Neural progenitor cell (in vitro differentiated cells): ENCODE results near the gene RAB20. TPM values are rescaled to one million over a fixed set of nuclear protein-coding genes. Genes with fewer than 3 reads are reported as not detected.
A peak's percentile ranks its signal among the peaks of the same experiment; 100 is the strongest.

Experiments
- DNase-seq: peaks from one replicate; pipeline ENCODE4 v3.0.0-alpha.2; 2016; ENCODE audit warnings: low spot score
- H2AFZ ChIP-seq: fragments of 200-600 bp; sonication (generic); replicated peaks from 2 replicates; pipeline ENCODE4 v1.6.1; 2016; ENCODE audit warnings: antibody characterized with exemption
- H3F3A ChIP-seq: fragments of 200-600 bp; sonication (generic); 2 replicates; pipeline ENCODE4 v1.6.1; 2016; ENCODE audit warnings: antibody characterized with exemption, low read depth
- H3K27ac ChIP-seq: fragments of 200-600 bp; sonication (generic); 2 replicates; pipeline ENCODE4 v1.5.1; 2016; ENCODE audit warnings: mild to moderate bottlenecking
- H3K27me3 ChIP-seq: fragments of 200-600 bp; sonication (generic); 2 replicates; pipeline ENCODE4 v1.6.1; 2016; ENCODE audit warnings: mild to moderate bottlenecking, moderate library complexity
- H3K36me3 ChIP-seq: fragments of 200-600 bp; sonication (generic); 2 replicates; pipeline ENCODE4 v1.5.1; 2016
- H3K4me1 ChIP-seq: fragments of 200-600 bp; sonication (generic); 2 replicates; pipeline ENCODE4 v1.6.1; 2016; ENCODE audit warnings: mixed run types
- H3K4me2 ChIP-seq: fragments of 200-600 bp; sonication (generic); 2 replicates; pipeline ENCODE4 v1.6.1; 2016
- H3K4me3 ChIP-seq: fragments of 200-600 bp; sonication (generic); 2 replicates; pipeline ENCODE4 v1.5.1; 2016
- H3K79me2 ChIP-seq: fragments of 200-600 bp; sonication (generic); 2 replicates; pipeline ENCODE4 v1.6.1; 2016; ENCODE audit warnings: low read depth
- H3K9ac ChIP-seq: fragments of 200-600 bp; sonication (generic); 2 replicates; pipeline ENCODE4 v1.6.1; 2016
- H3K9me3 ChIP-seq: fragments of 200-600 bp; sonication (generic); 2 replicates; pipeline ENCODE4 v1.5.1; 2016; ENCODE audit warnings: low read depth
- H4K20me1 ChIP-seq: fragments of 200-600 bp; sonication (generic); 2 replicates; pipeline ENCODE4 v1.6.1; 2016; ENCODE audit warnings: low read depth
- H3K27ac Mint-ChIP-seq: 3 replicates; pipeline ENCODE4 v1.8.0; 2021; ENCODE audit warnings: mixed read lengths
- H3K27me3 Mint-ChIP-seq: 2 replicates; pipeline ENCODE4 v1.8.0; 2022; ENCODE audit warnings: low read depth, mild to moderate bottlenecking, inconsistent platforms, moderate library complexity, mixed read lengths; ENCODE audit not compliant: insufficient read depth
- H3K36me3 Mint-ChIP-seq: 3 replicates; pipeline ENCODE4 v1.8.0; 2021; ENCODE audit warnings: mixed read lengths
- H3K4me1 Mint-ChIP-seq: 3 replicates; pipeline ENCODE4 v1.8.0; 2021; ENCODE audit warnings: mixed read lengths
- H3K4me3 Mint-ChIP-seq: 3 replicates; pipeline ENCODE4 v1.8.0; 2021; ENCODE audit warnings: mild to moderate bottlenecking, moderate library complexity, mixed read lengths
- H3K9me3 Mint-ChIP-seq: 3 replicates; pipeline ENCODE4 v1.8.0; 2020; ENCODE audit warnings: mixed read lengths
- EZH2 ChIP-seq: fragments of 200-600 bp; sonication (generic); IDR thresholded peaks from 2 replicates; pipeline ENCODE4 v1.6.1; 2017; ENCODE audit warnings: antibody characterized with exemption, mild to moderate bottlenecking, moderate library complexity
- EZH2phosphoT487 ChIP-seq: fragments of 200-600 bp; sonication (generic); IDR thresholded peaks from 2 replicates; pipeline ENCODE4 v1.6.1; 2017; ENCODE audit warnings: antibody characterized with exemption
- total RNA-seq: library from RNA; depleted of rRNA; stranded (reverse); fragments of >200 nt; gene quantifications from 2 replicates; pipeline ENCODE4 v1.2.3, GENCODE V29; 2015; ENCODE audit warnings: low replicate concordance
- TF ChIP-seq, protein P1 (sequence below): fragments of 200-600 bp; sonication (generic); IDR thresholded peaks from 2 replicates; pipeline ENCODE4 v1.5.1; 2017; ENCODE audit warnings: antibody characterized with exemption, mild to moderate bottlenecking

The RAB20 gene
- total RNA-seq, 1 donor from 2014 or later = 0.58 TPM

DNA sequence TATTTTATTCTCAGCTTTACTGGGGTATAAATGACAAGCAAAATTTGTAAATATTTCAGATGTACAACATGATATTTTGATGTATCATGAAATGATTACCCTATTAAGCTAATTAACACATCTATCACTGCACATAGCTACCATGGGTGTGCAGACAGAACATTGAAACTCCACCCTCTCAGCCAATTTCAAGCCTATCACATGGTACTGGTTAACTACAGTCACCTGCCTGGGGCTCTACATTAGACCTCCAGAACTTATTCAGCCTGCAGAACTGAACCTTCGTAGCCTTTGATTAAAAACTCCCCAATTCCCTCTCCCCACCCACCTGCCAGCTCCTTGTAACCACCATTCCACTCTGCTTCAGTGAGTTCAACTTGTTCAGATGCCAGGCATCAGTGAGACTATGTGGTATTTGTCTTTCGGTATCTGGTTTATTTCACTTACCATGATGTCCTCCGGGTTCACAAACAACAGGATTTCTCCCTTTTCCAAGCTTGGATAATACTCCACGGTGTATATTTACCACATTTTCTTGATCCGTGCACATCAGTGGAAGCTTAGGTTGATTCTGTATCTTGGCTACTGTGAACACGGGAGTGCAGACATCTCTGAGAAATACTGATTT, 19.2 kb downstream of the RAB20 start:
- peaks cover 4% of the 10 kb centered on the region for H4K20me1 ChIP-seq
- H3K9me3 Mint-ChIP-seq = peaks cover 13% of the 10 kb centered on the region
- H3K9me3 ChIP-seq = peaks cover 8% of the 10 kb centered on the region
- no peaks in the 10 kb centered on the region for H3K27me3 ChIP-seq
- H3K9ac ChIP-seq = no peak overlapping the region
- no peak overlapping the region for H3K4me2 ChIP-seq
- peaks cover 9% of the 10 kb centered on the region for H3F3A ChIP-seq
- no peak for TF ChIP-seq EZH2
- TF ChIP-seq EZH2phosphoT487 = no peak
- TF ChIP-seq, protein P1, sequence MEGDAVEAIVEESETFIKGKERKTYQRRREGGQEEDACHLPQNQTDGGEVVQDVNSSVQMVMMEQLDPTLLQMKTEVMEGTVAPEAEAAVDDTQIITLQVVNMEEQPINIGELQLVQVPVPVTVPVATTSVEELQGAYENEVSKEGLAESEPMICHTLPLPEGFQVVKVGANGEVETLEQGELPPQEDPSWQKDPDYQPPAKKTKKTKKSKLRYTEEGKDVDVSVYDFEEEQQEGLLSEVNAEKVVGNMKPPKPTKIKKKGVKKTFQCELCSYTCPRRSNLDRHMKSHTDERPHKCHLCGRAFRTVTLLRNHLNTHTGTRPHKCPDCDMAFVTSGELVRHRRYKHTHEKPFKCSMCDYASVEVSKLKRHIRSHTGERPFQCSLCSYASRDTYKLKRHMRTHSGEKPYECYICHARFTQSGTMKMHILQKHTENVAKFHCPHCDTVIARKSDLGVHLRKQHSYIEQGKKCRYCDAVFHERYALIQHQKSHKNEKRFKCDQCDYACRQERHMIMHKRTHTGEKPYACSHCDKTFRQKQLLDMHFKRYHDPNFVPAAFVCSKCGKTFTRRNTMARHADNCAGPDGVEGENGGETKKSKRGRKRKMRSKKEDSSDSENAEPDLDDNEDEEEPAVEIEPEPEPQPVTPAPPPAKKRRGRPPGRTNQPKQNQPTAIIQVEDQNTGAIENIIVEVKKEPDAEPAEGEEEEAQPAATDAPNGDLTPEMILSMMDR = no peak
- H3K36me3 Mint-ChIP-seq = peaks cover 2% of the 10 kb centered on the region
- no peaks in the 10 kb centered on the region for H3K79me2 ChIP-seq
- peaks cover 11% of the 10 kb centered on the region for H3K4me1 ChIP-seq
- H3K36me3 ChIP-seq = no peaks in the 10 kb centered on the region
- no peak overlapping the region for H3K4me3 ChIP-seq
- no peak overlapping the region for H3K27ac Mint-ChIP-seq
- no peak for DNase-seq
- peaks cover 3% of the 10 kb centered on the region for H3K27me3 Mint-ChIP-seq
- no peak overlapping the region for H2AFZ ChIP-seq
- H3K4me3 Mint-ChIP-seq = no peak overlapping the region
- peaks cover 11% of the 10 kb centered on the region for H3K4me1 Mint-ChIP-seq
- no peak overlapping the region for H3K27ac ChIP-seq

DNA sequence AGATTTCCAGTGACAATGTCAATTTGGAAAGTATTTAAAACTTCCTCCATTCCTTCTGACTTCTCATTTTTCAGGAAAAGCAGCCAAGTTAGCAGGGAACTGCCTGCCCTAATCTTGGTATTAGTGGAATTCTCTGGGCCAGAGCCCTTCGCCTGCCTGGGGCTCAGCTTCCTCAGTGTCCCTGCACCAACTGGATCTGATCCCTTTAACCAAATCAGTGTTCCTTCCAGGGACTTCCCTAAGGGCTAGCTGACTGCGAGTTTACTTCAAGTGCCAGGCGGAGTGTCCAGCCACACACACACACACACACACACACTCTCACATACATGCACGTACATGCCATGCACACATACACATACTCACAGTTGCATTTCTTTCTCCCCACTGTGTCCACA, 20.0 kb downstream of the RAB20 start:
- Histone ChIP-seq H3K36me3 (no peaks in the 10 kb centered on the region), H3K9me3 (peaks cover 8% of the 10 kb centered on the region), H3K27ac (no peak overlapping the region), H3K27me3 (no peaks in the 10 kb centered on the region), H2AFZ (no peak overlapping the region), H3K4me3 (no peak overlapping the region), H3K9ac (no peak overlapping the region), H3K4me1 (peaks cover 11% of the 10 kb centered on the region), H3K79me2 (no peaks in the 10 kb centered on the region), H4K20me1 (peaks cover 4% of the 10 kb centered on the region), H3F3A (peaks cover 9% of the 10 kb centered on the region), H3K4me2 (peak overlapping the region; percentile 8)
- peaks cover 13% of the 10 kb centered on the region for H3K9me3 Mint-ChIP-seq
- no peak overlapping the region for H3K27ac Mint-ChIP-seq
- H3K36me3 Mint-ChIP-seq = peaks cover 2% of the 10 kb centered on the region
- H3K4me1 Mint-ChIP-seq = peaks cover 11% of the 10 kb centered on the region
- H3K27me3 Mint-ChIP-seq = peaks cover 3% of the 10 kb centered on the region
- H3K4me3 Mint-ChIP-seq = no peak overlapping the region
- TF ChIP-seq, protein P1 = no peak
- TF ChIP-seq EZH2phosphoT487 (no peak), EZH2 (no peak)
- DNase-seq = peak; percentile 37

DNA sequence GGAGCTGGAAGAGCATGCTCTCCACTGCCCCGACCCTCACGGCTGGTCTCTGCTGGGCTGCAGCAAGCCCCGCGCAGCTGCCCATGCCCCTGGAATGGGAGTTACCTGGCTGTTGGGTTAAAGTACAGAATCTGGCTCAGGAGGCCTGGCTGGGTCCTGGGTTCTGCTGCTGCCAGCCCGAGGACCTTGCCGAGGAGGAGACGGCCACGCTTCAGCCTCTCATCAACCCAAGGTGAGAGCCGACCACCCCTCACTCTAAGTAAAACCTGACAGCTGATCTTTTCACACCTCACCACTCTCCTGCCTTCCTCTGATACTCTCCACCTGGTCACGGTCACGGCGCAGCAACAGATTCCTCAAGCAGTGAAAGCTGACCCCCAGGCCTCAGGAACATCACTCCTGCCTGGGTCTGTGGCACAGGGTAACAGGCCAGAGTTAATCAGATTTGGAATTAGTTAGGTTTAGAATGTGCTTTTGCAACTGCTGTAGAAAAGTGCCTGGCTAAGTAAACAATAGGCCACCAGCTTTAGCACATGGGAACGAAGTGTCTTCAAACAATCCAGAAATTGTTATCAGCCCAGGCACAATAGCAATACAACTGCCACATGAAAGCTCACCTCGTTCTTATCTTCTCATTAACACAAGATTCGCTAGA, 20.5 kb downstream of the RAB20 start:
- peaks cover 11% of the 10 kb centered on the region for H3K4me1 ChIP-seq
- no peaks in the 10 kb centered on the region for H3K27me3 ChIP-seq
- no peaks in the 10 kb centered on the region for H3K36me3 ChIP-seq
- H3K9me3 Mint-ChIP-seq = peaks cover 13% of the 10 kb centered on the region
- H3K4me3 Mint-ChIP-seq = no peak overlapping the region
- no peak overlapping the region for H3K4me3 ChIP-seq
- no peak overlapping the region for H3K27ac ChIP-seq
- peak overlapping the region; percentile 19 for H3K27ac Mint-ChIP-seq
- peaks cover 8% of the 10 kb centered on the region for H3K9me3 ChIP-seq
- peak; percentile 55 for DNase-seq
- H2AFZ ChIP-seq = no peak overlapping the region
- H3F3A ChIP-seq = peaks cover 9% of the 10 kb centered on the region
- H3K79me2 ChIP-seq = no peaks in the 10 kb centered on the region
- peaks cover 4% of the 10 kb centered on the region for H4K20me1 ChIP-seq
- H3K27me3 Mint-ChIP-seq = peaks cover 3% of the 10 kb centered on the region
- no peak overlapping the region for H3K9ac ChIP-seq
- TF ChIP-seq, protein P1 = no peak
- TF ChIP-seq EZH2phosphoT487 = peak; percentile 97
- H3K4me1 Mint-ChIP-seq = peaks cover 11% of the 10 kb centered on the region
- H3K36me3 Mint-ChIP-seq = peaks cover 2% of the 10 kb centered on the region
- H3K4me2 ChIP-seq = peak overlapping the region; percentile 8
